Osteoblast (primary cell): ENCODE results near the gene NPAS3. TPM values are rescaled to one million over a fixed set of nuclear protein-coding genes. Genes with fewer than 3 reads are reported as not detected.

Experiments
- DNase-seq: peaks from one replicate; pipeline ENCODE4 v3.0.0; 2011; ENCODE audit warnings: low spot score, mixed read lengths; ENCODE audit not compliant: insufficient read length; ENCODE audit errors: missing footprints
- H2AFZ ChIP-seq: 2 replicates; pipeline ENCODE4 v1.6.0; 2011; ENCODE audit warnings: mild to moderate bottlenecking, low read length
- H3K27ac ChIP-seq: 2 replicates; pipeline ENCODE4 v1.5.1; 2011; ENCODE audit warnings: mild to moderate bottlenecking, low read depth, low read length, moderate library complexity
- H3K27me3 ChIP-seq: 2 replicates; pipeline ENCODE4 v1.6.0; 2012; ENCODE audit warnings: mild to moderate bottlenecking, control low read depth, inconsistent platforms, low read length, moderate library complexity; ENCODE audit not compliant: insufficient read depth
- H3K36me3 ChIP-seq: 2 replicates; pipeline ENCODE4 v1.5.1; 2011; ENCODE audit warnings: mild to moderate bottlenecking, low read length, control low read depth, moderate library complexity; ENCODE audit not compliant: insufficient read depth
- H3K4me1 ChIP-seq: 2 replicates; pipeline ENCODE4 v1.5.1; 2011; ENCODE audit warnings: mild to moderate bottlenecking, low read length, control low read depth, moderate library complexity; ENCODE audit not compliant: insufficient read depth
- H3K4me2 ChIP-seq: 2 replicates; pipeline ENCODE4 v1.6.0; 2011; ENCODE audit warnings: mild to moderate bottlenecking, low read length; ENCODE audit not compliant: insufficient read depth
- H3K4me3 ChIP-seq: fragments of 200-600 bp; sonication (generic); 3 replicates; pipeline ENCODE4 v1.5.1; 2012; ENCODE audit warnings: mild to moderate bottlenecking, low read length, inconsistent platforms; ENCODE audit not compliant: insufficient read depth
- H3K79me2 ChIP-seq: 2 replicates; pipeline ENCODE4 v1.6.0; 2012; ENCODE audit warnings: mild to moderate bottlenecking, low read length, control low read depth, inconsistent platforms; ENCODE audit not compliant: insufficient read depth
- H3K9me3 ChIP-seq: 2 replicates; pipeline ENCODE4 v1.5.1; 2011; ENCODE audit warnings: low read depth, low read length, control low read depth
- H4K20me1 ChIP-seq: 2 replicates; pipeline ENCODE4 v1.6.0; 2012; ENCODE audit warnings: mild to moderate bottlenecking, low read length, control low read depth; ENCODE audit not compliant: insufficient read depth
- total RNA-seq: library from RNA; depleted of rRNA; stranded (reverse); fragments of >200 nt; gene quantifications from 2 replicates; pipeline ENCODE4 v1.2.3, GENCODE V29; 2012
- TF ChIP-seq, protein P1 (sequence below): IDR thresholded peaks from 2 replicates; pipeline ENCODE4 v1.5.1; 2011; ENCODE audit warnings: mild to moderate bottlenecking, low read depth, low read length, moderate library complexity; ENCODE audit errors: extremely low read depth

NPAS3 gene
- total RNA-seq, 1 donor = 0.72 TPM

DNA sequence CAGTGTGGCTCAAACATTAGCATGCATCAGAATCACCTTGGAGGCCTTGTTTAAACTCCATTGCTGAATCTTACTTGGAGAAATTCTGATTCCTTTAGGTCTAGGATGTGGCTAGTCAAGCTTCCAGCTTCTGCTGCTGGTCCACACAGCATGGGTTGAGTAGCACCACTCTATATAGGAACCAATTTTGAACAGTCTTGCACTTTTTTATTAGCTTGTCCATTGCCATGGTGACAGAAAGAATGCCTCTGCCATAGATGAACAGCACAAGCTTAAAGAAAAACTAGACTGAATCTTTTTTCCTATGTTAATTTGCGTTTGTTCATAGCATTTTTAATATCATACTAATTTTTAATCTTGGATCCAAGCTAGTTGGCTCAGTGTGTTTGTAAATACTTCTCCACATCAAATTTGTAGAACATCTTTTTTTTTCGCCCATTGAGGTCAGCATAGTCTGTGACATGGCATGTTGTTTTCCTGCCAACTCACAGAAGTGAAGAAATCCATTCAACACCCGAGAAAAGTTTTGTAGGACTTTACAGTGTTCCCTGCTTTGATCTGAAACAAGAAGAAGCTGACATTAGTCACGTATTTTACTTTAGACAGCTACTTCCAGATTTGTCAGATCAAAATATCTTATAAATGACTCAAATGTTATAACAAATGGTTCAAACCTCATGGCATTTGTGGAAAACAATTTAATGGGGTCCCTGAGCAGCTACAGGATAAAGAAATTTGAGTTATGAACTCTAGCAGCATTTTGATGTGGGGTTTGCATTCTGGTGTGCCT, 573.4 kb downstream of the NPAS3 start:
- no peaks in the 10 kb centered on the region for H3K27me3 ChIP-seq
- H2AFZ ChIP-seq = no peak overlapping the region
- no peaks in the 10 kb centered on the region for H4K20me1 ChIP-seq
- DNase-seq = no peak
- TF ChIP-seq, protein P1, sequence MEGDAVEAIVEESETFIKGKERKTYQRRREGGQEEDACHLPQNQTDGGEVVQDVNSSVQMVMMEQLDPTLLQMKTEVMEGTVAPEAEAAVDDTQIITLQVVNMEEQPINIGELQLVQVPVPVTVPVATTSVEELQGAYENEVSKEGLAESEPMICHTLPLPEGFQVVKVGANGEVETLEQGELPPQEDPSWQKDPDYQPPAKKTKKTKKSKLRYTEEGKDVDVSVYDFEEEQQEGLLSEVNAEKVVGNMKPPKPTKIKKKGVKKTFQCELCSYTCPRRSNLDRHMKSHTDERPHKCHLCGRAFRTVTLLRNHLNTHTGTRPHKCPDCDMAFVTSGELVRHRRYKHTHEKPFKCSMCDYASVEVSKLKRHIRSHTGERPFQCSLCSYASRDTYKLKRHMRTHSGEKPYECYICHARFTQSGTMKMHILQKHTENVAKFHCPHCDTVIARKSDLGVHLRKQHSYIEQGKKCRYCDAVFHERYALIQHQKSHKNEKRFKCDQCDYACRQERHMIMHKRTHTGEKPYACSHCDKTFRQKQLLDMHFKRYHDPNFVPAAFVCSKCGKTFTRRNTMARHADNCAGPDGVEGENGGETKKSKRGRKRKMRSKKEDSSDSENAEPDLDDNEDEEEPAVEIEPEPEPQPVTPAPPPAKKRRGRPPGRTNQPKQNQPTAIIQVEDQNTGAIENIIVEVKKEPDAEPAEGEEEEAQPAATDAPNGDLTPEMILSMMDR = no peak
- no peaks in the 10 kb centered on the region for H3K36me3 ChIP-seq
- H3K4me1 ChIP-seq = peaks cover 2% of the 10 kb centered on the region
- H3K4me2 ChIP-seq = no peak overlapping the region
- H3K4me3 ChIP-seq = no peak overlapping the region
- H3K27ac ChIP-seq = no peak overlapping the region
- no peaks in the 10 kb centered on the region for H3K79me2 ChIP-seq
- H3K9me3 ChIP-seq = no peaks in the 10 kb centered on the region

GRCh38 chr14:33515441-33515840, 576.8 kb downstream of the NPAS3 start:
- TF ChIP-seq, protein P1 = no peak
- Histone ChIP-seq H3K36me3 (no peaks in the 10 kb centered on the region), H3K79me2 (no peaks in the 10 kb centered on the region), H3K4me1 (peaks cover 2% of the 10 kb centered on the region), H3K27ac (no peak overlapping the region), H2AFZ (no peak overlapping the region), H3K9me3 (no peaks in the 10 kb centered on the region), H4K20me1 (no peaks in the 10 kb centered on the region), H3K4me3 (no peak overlapping the region), H3K27me3 (no peaks in the 10 kb centered on the region), H3K4me2 (no peak overlapping the region)
- no peak for DNase-seq

GRCh38 chr14:33515899-33516298, 577.2 kb downstream of the NPAS3 start:
- H2AFZ ChIP-seq = no peak overlapping the region
- no peaks in the 10 kb centered on the region for H3K36me3 ChIP-seq
- no peaks in the 10 kb centered on the region for H3K9me3 ChIP-seq
- H3K27ac ChIP-seq = no peak overlapping the region
- peaks cover 2% of the 10 kb centered on the region for H3K4me1 ChIP-seq
- H3K79me2 ChIP-seq = no peaks in the 10 kb centered on the region
- no peak for DNase-seq
- H3K27me3 ChIP-seq = no peaks in the 10 kb centered on the region
- H3K4me2 ChIP-seq = no peak overlapping the region
- TF ChIP-seq, protein P1 = no peak
- H4K20me1 ChIP-seq = no peaks in the 10 kb centered on the region
- no peak overlapping the region for H3K4me3 ChIP-seq

- no peak for DNase-seq
- H3K79me2 ChIP-seq = no peaks in the 10 kb centered on the region
- no peak overlapping the region for H2AFZ ChIP-seq
Measured at GRCh38 chr14:33516898-33517436, 578.3 kb downstream of the NPAS3 start.

More at GRCh38 chr14:33516898-33517436, 578.3 kb downstream of the NPAS3 start:
- H3K4me3 ChIP-seq = no peak overlapping the region
- peaks cover 2% of the 10 kb centered on the region for H3K4me1 ChIP-seq
- no peaks in the 10 kb centered on the region for H4K20me1 ChIP-seq
- no peak overlapping the region for H3K27ac ChIP-seq
- H3K36me3 ChIP-seq = no peaks in the 10 kb centered on the region
- no peaks in the 10 kb centered on the region for H3K27me3 ChIP-seq
- H3K9me3 ChIP-seq = no peaks in the 10 kb centered on the region
- TF ChIP-seq, protein P1 = no peak
- no peak overlapping the region for H3K4me2 ChIP-seq
